Mucosa of stomach (tissue), 1 donor: Measurements from ENCODE around the gene INKA2.

Experiments used
- H3K27me3 ChIP-seq: one replicate; pipeline ENCODE4 v1.7.0; 2013; ENCODE audit warnings: mild to moderate bottlenecking, low read length; ENCODE audit not compliant: control insufficient read depth, insufficient read depth
- H3K36me3 ChIP-seq: one replicate; pipeline ENCODE4 v1.7.0; 2013; ENCODE audit warnings: low read length; ENCODE audit not compliant: control insufficient read depth, insufficient read depth
- H3K4me1 ChIP-seq: one replicate; pipeline ENCODE4 v1.7.0; 2013; ENCODE audit warnings: mild to moderate bottlenecking, low read length; ENCODE audit not compliant: control insufficient read depth, insufficient read depth
- H3K4me3 ChIP-seq: one replicate; pipeline ENCODE4 v1.7.0; 2013; ENCODE audit warnings: low read length
- H3K9ac ChIP-seq: one replicate; pipeline ENCODE4 v1.7.0; 2013; ENCODE audit warnings: mild to moderate bottlenecking, low read length, moderate library complexity
- H3K9me3 ChIP-seq: one replicate; pipeline ENCODE4 v1.7.0; 2013; ENCODE audit warnings: mild to moderate bottlenecking, low read length, moderate library complexity; ENCODE audit not compliant: control insufficient read depth
- donor health status: Pancreatic carcinoma.

INKA2 gene

GRCh38 chr1:111709986-111710385 is 29.2 kb downstream of the INKA2 start:
- no peak overlapping the region for H3K4me3 ChIP-seq
- no peak overlapping the region for H3K9ac ChIP-seq
- H3K36me3 ChIP-seq: no peaks in the 10 kb centered on the region
- no peaks in the 10 kb centered on the region for H3K9me3 ChIP-seq
- no peaks in the 10 kb centered on the region for H3K4me1 ChIP-seq
- H3K27me3 ChIP-seq: no peaks in the 10 kb centered on the region

GRCh38 chr1:111707906-111708305 is 31.3 kb downstream of the INKA2 start:
- Histone ChIP-seq H3K9me3 (no peaks in the 10 kb centered on the region), H3K4me1 (no peaks in the 10 kb centered on the region), H3K4me3 (no peak overlapping the region), H3K36me3 (no peaks in the 10 kb centered on the region), H3K9ac (no peak overlapping the region), H3K27me3 (no peaks in the 10 kb centered on the region)

GRCh38 chr1:111706921-111707320 is 32.3 kb downstream of the INKA2 start:
- H3K27me3 ChIP-seq: no peaks in the 10 kb centered on the region
- H3K4me3 ChIP-seq: no peak overlapping the region
- no peaks in the 10 kb centered on the region for H3K4me1 ChIP-seq
- H3K9me3 ChIP-seq: no peaks in the 10 kb centered on the region
- H3K36me3 ChIP-seq: no peaks in the 10 kb centered on the region
- no peak overlapping the region for H3K9ac ChIP-seq

GRCh38 chr1:111705841-111706240 is 33.4 kb downstream of the INKA2 start:
- Histone ChIP-seq H3K4me1 (no peaks in the 10 kb centered on the region), H3K27me3 (no peaks in the 10 kb centered on the region), H3K36me3 (no peaks in the 10 kb centered on the region)

GRCh38 chr1:111704776-111705175 is 34.4 kb downstream of the INKA2 start:
- H3K36me3 ChIP-seq: peaks cover 4% of the 10 kb centered on the region

More at GRCh38 chr1:111705841-111706240, 33.4 kb downstream of the INKA2 start:
- Histone ChIP-seq H3K9me3 (no peaks in the 10 kb centered on the region), H3K4me3 (no peak overlapping the region), H3K9ac (no peak overlapping the region)

GRCh38 chr1:111704240-111704639 is 35.0 kb downstream of the INKA2 start:
- H3K36me3 ChIP-seq: peaks cover 6% of the 10 kb centered on the region
- no peaks in the 10 kb centered on the region for H3K27me3 ChIP-seq
- no peaks in the 10 kb centered on the region for H3K9me3 ChIP-seq
- H3K4me3 ChIP-seq: no peak overlapping the region
- H3K4me1 ChIP-seq: no peaks in the 10 kb centered on the region
- no peak overlapping the region for H3K9ac ChIP-seq

More at GRCh38 chr1:111704776-111705175, 34.4 kb downstream of the INKA2 start:
- Histone ChIP-seq H3K9ac (no peak overlapping the region), H3K27me3 (no peaks in the 10 kb centered on the region), H3K4me1 (no peaks in the 10 kb centered on the region), H3K9me3 (no peaks in the 10 kb centered on the region), H3K4me3 (no peak overlapping the region)

- H3K36me3 ChIP-seq: peaks cover 6% of the 10 kb centered on the region
These were observed 36.6 kb downstream of the INKA2 start for GRCh38 chr1:111702504-111703050.

GRCh38 chr1:111699268-111699667 is 39.9 kb downstream of the INKA2 start:
- Histone ChIP-seq H3K4me1 (no peaks in the 10 kb centered on the region), H3K27me3 (no peaks in the 10 kb centered on the region), H3K36me3 (peaks cover 6% of the 10 kb centered on the region), H3K9ac (no peak overlapping the region), H3K4me3 (no peak overlapping the region), H3K9me3 (no peaks in the 10 kb centered on the region)

More at GRCh38 chr1:111702504-111703050, 36.6 kb downstream of the INKA2 start:
- no peaks in the 10 kb centered on the region for H3K27me3 ChIP-seq
- no peak overlapping the region for H3K9ac ChIP-seq
- H3K4me1 ChIP-seq: no peaks in the 10 kb centered on the region
- H3K9me3 ChIP-seq: no peaks in the 10 kb centered on the region
- H3K4me3 ChIP-seq: no peak overlapping the region

GRCh38 chr1:111696330-111696729 is 42.9 kb downstream of the INKA2 start:
- Histone ChIP-seq H3K9me3 (no peaks in the 10 kb centered on the region), H3K27me3 (no peaks in the 10 kb centered on the region), H3K4me3 (no peak overlapping the region), H3K4me1 (no peaks in the 10 kb centered on the region), H3K36me3 (peaks cover 12% of the 10 kb centered on the region), H3K9ac (no peak overlapping the region)

GRCh38 chr1:111695801-111696200 is 43.4 kb downstream of the INKA2 start:
- no peaks in the 10 kb centered on the region for H3K4me1 ChIP-seq
- peaks cover 12% of the 10 kb centered on the region for H3K36me3 ChIP-seq
- H3K4me3 ChIP-seq: no peak overlapping the region
- H3K9me3 ChIP-seq: no peaks in the 10 kb centered on the region
- no peaks in the 10 kb centered on the region for H3K27me3 ChIP-seq
- H3K9ac ChIP-seq: no peak overlapping the region

GRCh38 chr1:111691886-111692285 is 47.3 kb downstream of the INKA2 start:
- Histone ChIP-seq H3K27me3 (no peaks in the 10 kb centered on the region), H3K4me3 (no peak overlapping the region), H3K9ac (no peak overlapping the region), H3K9me3 (no peaks in the 10 kb centered on the region), H3K4me1 (no peaks in the 10 kb centered on the region), H3K36me3 (peaks cover 7% of the 10 kb centered on the region)

GRCh38 chr1:111690306-111690617 is 48.9 kb downstream of the INKA2 start:
- H3K9me3 ChIP-seq: no peaks in the 10 kb centered on the region

More at GRCh38 chr1:111690306-111690617, 48.9 kb downstream of the INKA2 start:
- Histone ChIP-seq H3K36me3 (peaks cover 7% of the 10 kb centered on the region), H3K4me3 (no peak overlapping the region), H3K9ac (no peak overlapping the region), H3K4me1 (no peaks in the 10 kb centered on the region), H3K27me3 (no peaks in the 10 kb centered on the region)
